C4-2B (cell line): ENCODE data around the gene NCOA3.

Source experiments
- CTCF ChIP-seq: fragments of 450-650 bp; conservative IDR thresholded peaks from 2 replicates; pipeline ENCODE4 v1.5.1; 2017; ENCODE audit warnings: mild to moderate bottlenecking
- ZFX ChIP-seq: fragments of 450-650 bp; IDR thresholded peaks from 2 replicates; pipeline ENCODE4 v1.6.1; 2017

DNA sequence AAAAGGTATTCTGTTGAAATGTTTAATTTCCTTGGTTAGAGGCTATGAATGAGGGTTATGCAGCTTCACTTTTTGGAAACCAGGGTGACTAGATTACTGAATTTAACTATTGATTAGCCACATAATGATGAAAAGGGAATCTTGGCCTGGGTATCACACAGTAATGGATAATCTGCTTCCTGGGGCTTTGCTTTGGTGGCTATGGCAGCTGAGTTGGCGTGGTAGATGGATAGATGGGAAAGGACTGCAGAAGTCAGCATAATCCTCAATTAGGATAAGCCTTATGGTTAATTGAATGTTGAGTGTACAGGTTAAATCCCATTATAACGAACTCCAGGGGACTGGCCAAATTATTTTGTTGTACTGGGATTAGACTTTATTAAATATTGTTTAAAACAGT, 5.2 kb downstream of the NCOA3 start:
- no peak for TF ChIP-seq CTCF
- no peak for TF ChIP-seq ZFX
